ENCODE measurements around the gene CADPS2. TPM values are rescaled to one million over a fixed set of nuclear protein-coding genes. Genes with fewer than 3 reads are reported as not detected.

CADPS2 gene
- total RNA-seq, 1 experiment from 2014 or later, result 12.2 TPM

- H3K9me3 Mint-ChIP-seq, result no peaks in the 10 kb centered on the region
- TF ChIP-seq ZBTB21 (CRISPR knock-in tag; IDR thresholded peaks at IDR 0.05; ENCODE audit: borderline replicate concordance), result 0 out of 2 replicates have a peak, but pooled peaks have one; percentile 50
- 0 out of 2 replicates have a peak, but pooled peaks have one; percentile 20 for TF ChIP-seq ZNF281 (CRISPR knock-in tag; IDR thresholded peaks at IDR 0.05)
- TF ChIP-seq MAX (CRISPR knock-in tag; IDR thresholded peaks at IDR 0.05), result peak; percentile 28; the same call in 1 of the 2 replicates
- no peak for TF ChIP-seq E2F4 (CRISPR knock-in tag; IDR thresholded peaks at IDR 0.05; ENCODE audit: borderline replicate concordance, low read depth)
- TF ChIP-seq AFF4 (CRISPR knock-in tag; IDR thresholded peaks at IDR 0.05; ENCODE audit: borderline replicate concordance), result 0 out of 2 replicates have a peak, but pooled peaks have one; percentile 23
- TF ChIP-seq ZNF138 (CRISPR knock-in tag; conservative IDR thresholded peaks at IDR 0.05), result 0 out of 2 replicates have a peak, but pooled peaks have one; percentile 59
- TF ChIP-seq ZMAT4 (CRISPR knock-in tag; IDR thresholded peaks at IDR 0.05), result no peak
- H3K27me3 Mint-ChIP-seq (ENCODE audit: low read depth), result peaks cover 91% of the 10 kb centered on the region
- H3K36me3 Mint-ChIP-seq, result no peaks in the 10 kb centered on the region
- H3K4me1 Mint-ChIP-seq, result peaks cover 67% of the 10 kb centered on the region
- no peak for ATAC-seq
- H3K4me3 Mint-ChIP-seq, result peak overlapping the region; percentile 85
- DNase-seq (ENCODE audit: low spot score), result peak; percentile 61
- CTCF ChIA-PET, result interaction anchor here (0.6 to 1.0 kb wide), 4 partner anchors 8 to 219 kb away, joined by 3 read pairs; no protein-coding TSS in a partner anchor
- no peak overlapping the region; the same call in 1 of the 2 replicates for H3K27ac Mint-ChIP-seq
- POLR2A ChIA-PET, result interaction anchor here (0.9 to 2.0 kb wide), 2 partner anchors 127 to 168 kb away, joined by 3 to 6 read pairs; partner anchors contain the start of gene AASS
Observed at GRCh38 chr7:122311734-122312450, 574.4 kb downstream of the CADPS2 start.

- Mint-ChIP-seq H3K4me3 (peak overlapping the region; percentile 85), H3K4me1 (peaks cover 65% of the 10 kb centered on the region), H3K27me3 (ENCODE audit: low read depth) (peaks cover 91% of the 10 kb centered on the region), H3K9me3 (no peaks in the 10 kb centered on the region), H3K36me3 (no peaks in the 10 kb centered on the region), H3K27ac (peak overlapping the region; percentile 84)
- DNase-seq (ENCODE audit: low spot score) (peak; percentile 47), ATAC-seq (peak; percentile 19)
- ChIA-PET CTCF (interaction anchor here (0.6 to 1.6 kb wide), 7 partner anchors 11 to 222 kb away, joined by 3 to 9 read pairs (median 6); no protein-coding TSS in a partner anchor), POLR2A (interaction anchor here (0.9 to 2.0 kb wide), 2 partner anchors 127 to 167 kb away, joined by 3 to 6 read pairs; partner anchors contain the start of gene AASS)
- TF ChIP-seq MAX (CRISPR knock-in tag; IDR thresholded peaks at IDR 0.05), result no peak
- 0 out of 2 replicates have a peak, but pooled peaks have one; percentile 2 for TF ChIP-seq MYBL2 (CRISPR knock-in tag; IDR thresholded peaks at IDR 0.05)
- TF ChIP-seq CREB1 (CRISPR knock-in tag; IDR thresholded peaks at IDR 0.05), result no peak
Observed at GRCh38 chr7:122311050-122311700, 575.1 kb downstream of the CADPS2 start.

Measured in WTC11 (cell line).